Hepatocyte (in vitro differentiated cells): ENCODE measurements around the gene SLC47A2. TPM values are rescaled to one million over a fixed set of nuclear protein-coding genes. Genes with fewer than 3 reads are reported as not detected.

ENCODE experiments used
- DNase-seq: peaks from one replicate; pipeline ENCODE4 v3.0.0-alpha.2; 2016; ENCODE audit warnings: low spot score
- H2AFZ ChIP-seq: fragments of 200-600 bp; sonication (generic); 2 replicates; pipeline ENCODE4 v1.6.0; 2016; ENCODE audit warnings: antibody characterized with exemption, mild to moderate bottlenecking
- H3K27ac ChIP-seq: fragments of 200-600 bp; sonication (generic); 2 replicates; pipeline ENCODE4 v1.5.1; 2016; ENCODE audit warnings: mild to moderate bottlenecking
- H3K27me3 ChIP-seq: fragments of 200-600 bp; sonication (generic); 2 replicates; pipeline ENCODE4 v1.6.1; 2016
- H3K36me3 ChIP-seq: fragments of 200-600 bp; sonication (generic); replicated peaks from 2 replicates; pipeline ENCODE4 v1.5.1; 2016; ENCODE audit warnings: low read depth; ENCODE audit not compliant: insufficient read depth
- H3K4me1 ChIP-seq: fragments of 200-600 bp; sonication (generic); 2 replicates; pipeline ENCODE4 v1.5.1; 2016; ENCODE audit warnings: mild to moderate bottlenecking, moderate library complexity; ENCODE audit not compliant: insufficient read depth
- H3K4me2 ChIP-seq: fragments of 200-600 bp; sonication (generic); 2 replicates; pipeline ENCODE4 v1.6.0; 2016
- H3K4me3 ChIP-seq: fragments of 200-600 bp; sonication (generic); 2 replicates; pipeline ENCODE4 v1.5.1; 2016; ENCODE audit warnings: mild to moderate bottlenecking
- H3K79me2 ChIP-seq: fragments of 200-600 bp; sonication (generic); 2 replicates; pipeline ENCODE4 v1.6.0; 2017; ENCODE audit warnings: mild to moderate bottlenecking
- H3K9me2 ChIP-seq: fragments of 200-600 bp; sonication (generic); replicated peaks from 2 replicates; pipeline ENCODE4 v1.6.0; 2017; ENCODE audit warnings: mild to moderate bottlenecking; ENCODE audit not compliant: insufficient read depth
- H3K9me3 ChIP-seq: fragments of 200-600 bp; sonication (generic); 2 replicates; pipeline ENCODE4 v1.5.1; 2016; ENCODE audit warnings: low read depth, mild to moderate bottlenecking
- H4K20me1 ChIP-seq: fragments of 200-600 bp; sonication (generic); 2 replicates; pipeline ENCODE4 v1.6.0; 2016; ENCODE audit warnings: mild to moderate bottlenecking; ENCODE audit not compliant: insufficient read depth, poor library complexity, severe bottlenecking
- CTCF ChIP-seq: fragments of 200-600 bp; sonication (generic); IDR thresholded peaks from 2 replicates; pipeline ENCODE4 v1.5.1; 2016; ENCODE audit warnings: antibody characterized with exemption, mild to moderate bottlenecking; ENCODE audit not compliant: poor library complexity
- EZH2 ChIP-seq: fragments of 200-600 bp; sonication (generic); IDR thresholded peaks from 2 replicates; pipeline ENCODE4 v1.6.1; 2016; ENCODE audit warnings: antibody characterized with exemption, mild to moderate bottlenecking, borderline replicate concordance
- EZH2phosphoT487 ChIP-seq: fragments of 200-600 bp; sonication (generic); IDR thresholded peaks from one replicate; pipeline ENCODE4 v1.6.1; 2018; ENCODE audit warnings: antibody characterized with exemption, mild to moderate bottlenecking, low read depth, moderate library complexity; ENCODE audit not compliant: unreplicated experiment, severe bottlenecking
- WGBS: methylation state at CpG from one replicate; pipeline ENCODE4 v1.1.6; 2016; ENCODE audit warnings: low lambda C conversion rate; ENCODE audit errors: missing lambda C conversion rate; 5-methylcytosine and 5-hydroxymethylcytosine counted together
- polyA plus RNA-seq: library from polyadenylated mRNA; unstranded; fragments of >200 nt; fragmentation: Nextera tagmentation; extraction: Ambion mirVana; gene quantifications from 2 replicates; pipeline ENCODE4 v1.2.1, GENCODE V29; 2016
- total RNA-seq: library from RNA; depleted of rRNA; stranded (reverse); fragments of >200 nt; gene quantifications from 2 replicates; pipeline ENCODE4 v1.2.3, GENCODE V29; 2014

The SLC47A2 gene
- total and polyA plus RNA-seq, 2 experiments from 2014 or later = 0.07 TPM; not detected in 1

GRCh38 chr17:19747159-19747719, 30.9 kb upstream of the SLC47A2 start:
- no peak overlapping the region for H2AFZ ChIP-seq
- no peaks in the 10 kb centered on the region for H3K27me3 ChIP-seq
- H3K4me3 ChIP-seq = no peak overlapping the region
- H4K20me1 ChIP-seq = no peaks in the 10 kb centered on the region
- no peaks in the 10 kb centered on the region for H3K9me2 ChIP-seq
- TF ChIP-seq CTCF = no peak
- no peak for TF ChIP-seq EZH2phosphoT487
- TF ChIP-seq EZH2 = no peak
- DNase-seq = no peak
- no peak overlapping the region for H3K4me2 ChIP-seq
- H3K27ac ChIP-seq = no peak overlapping the region
- no peaks in the 10 kb centered on the region for H3K36me3 ChIP-seq
- H3K4me1 ChIP-seq = peaks cover 10% of the 10 kb centered on the region
- no peaks in the 10 kb centered on the region for H3K9me3 ChIP-seq
- WGBS = 95% methylated on average over 13 of the region's 13 CpGs
- no peaks in the 10 kb centered on the region for H3K79me2 ChIP-seq

- Histone ChIP-seq H3K79me2 (no peaks in the 10 kb centered on the region), H2AFZ (no peak overlapping the region), H3K36me3 (no peaks in the 10 kb centered on the region), H3K4me2 (no peak overlapping the region), H3K4me3 (no peak overlapping the region), H3K27ac (no peak overlapping the region), H3K9me3 (no peaks in the 10 kb centered on the region), H3K4me1 (peaks cover 10% of the 10 kb centered on the region), H4K20me1 (no peaks in the 10 kb centered on the region), H3K27me3 (no peaks in the 10 kb centered on the region), H3K9me2 (no peaks in the 10 kb centered on the region)
- 90% methylated on average over 20 of the region's 20 CpGs for whole genome bisulfite sequencing
- TF ChIP-seq CTCF = no peak
- TF ChIP-seq EZH2 = no peak
- TF ChIP-seq EZH2phosphoT487 = no peak
- DNase-seq = no peak
These were observed 30.1 kb upstream of the SLC47A2 start for GRCh38 chr17:19746517-19746916.

- TF ChIP-seq CTCF (peak; percentile 89), EZH2 (no peak), EZH2phosphoT487 (no peak)
- no peak overlapping the region for H3K27ac ChIP-seq
- no peaks in the 10 kb centered on the region for H3K9me3 ChIP-seq
- no peaks in the 10 kb centered on the region for H3K79me2 ChIP-seq
- H4K20me1 ChIP-seq = no peaks in the 10 kb centered on the region
- peak overlapping the region; percentile 93 for H3K4me2 ChIP-seq
- peak overlapping the region; percentile 58 for H3K4me3 ChIP-seq
- no peaks in the 10 kb centered on the region for H3K27me3 ChIP-seq
- H3K4me1 ChIP-seq = peaks cover 10% of the 10 kb centered on the region
- no peaks in the 10 kb centered on the region for H3K36me3 ChIP-seq
- 39% methylated on average over 45 of the region's 50 CpGs for WGBS
- H2AFZ ChIP-seq = peak overlapping the region; percentile 94
- DNase-seq = peak; percentile 94
- no peaks in the 10 kb centered on the region for H3K9me2 ChIP-seq
These were observed 28.8 kb upstream of the SLC47A2 start for GRCh38 chr17:19744922-19745757.
